Activated naive CD4-positive, alpha-beta T cell treated with anti-CD3 and anti-CD28 coated beads, Interleukin-2, amount 50 U/mL, for 16 hours (primary cell): ENCODE data around the gene DMBT1.

Experiments
- DNase-seq: peaks from one replicate; pipeline ENCODE4 v3.0.0-alpha.2; 2020

DMBT1 gene

GRCh38 chr10:122649903-122650302, 89.3 kb downstream of the DMBT1 start:
- no peak for DNase-seq

- DNase-seq = no peak
These were observed 89.8 kb downstream of the DMBT1 start for GRCh38 chr10:122650331-122650730.

- no peak for DNase-seq
These were observed 95.2 kb downstream of the DMBT1 start for GRCh38 chr10:122655524-122656307.

- DNase-seq = no peak
These were observed 95.8 kb downstream of the DMBT1 start for GRCh38 chr10:122656308-122656705.

GRCh38 chr10:122656741-122657140, 96.2 kb downstream of the DMBT1 start:
- no peak for DNase-seq

GRCh38 chr10:122657255-122657654, 96.7 kb downstream of the DMBT1 start:
- DNase-seq = no peak

GRCh38 chr10:122657729-122658128, 97.2 kb downstream of the DMBT1 start:
- no peak for DNase-seq

GRCh38 chr10:122658356-122659049, 97.9 kb downstream of the DMBT1 start:
- DNase-seq = no peak

- no peak for DNase-seq
These were observed 98.6 kb downstream of the DMBT1 start for GRCh38 chr10:122659126-122659525.

- no peak for DNase-seq
These were observed 99.1 kb downstream of the DMBT1 start for GRCh38 chr10:122659651-122660050.

- DNase-seq = no peak
These were observed 100.1 kb downstream of the DMBT1 start for GRCh38 chr10:122660696-122661095.

- no peak for DNase-seq
These were observed 101.7 kb downstream of the DMBT1 start for GRCh38 chr10:122662231-122662630.

- no peak for DNase-seq
These were observed 103.1 kb downstream of the DMBT1 start for GRCh38 chr10:122663516-122664130.

GRCh38 chr10:122664501-122664900, 103.9 kb downstream of the DMBT1 start:
- DNase-seq = no peak

- DNase-seq = no peak
These were observed 104.8 kb downstream of the DMBT1 start for GRCh38 chr10:122665329-122665860.

- DNase-seq = no peak
These were observed 105.4 kb downstream of the DMBT1 start for GRCh38 chr10:122665946-122666345.

GRCh38 chr10:122669045-122669444, 108.5 kb downstream of the DMBT1 start:
- DNase-seq = no peak

- no peak for DNase-seq
These were observed 109.3 kb downstream of the DMBT1 start for GRCh38 chr10:122669842-122670241.

- no peak for DNase-seq
These were observed 110.8 kb downstream of the DMBT1 start for GRCh38 chr10:122671355-122671754.

- no peak for DNase-seq
These were observed 112.1 kb downstream of the DMBT1 start for GRCh38 chr10:122672655-122673054.

GRCh38 chr10:122673269-122673668, 112.7 kb downstream of the DMBT1 start:
- DNase-seq = no peak

GRCh38 chr10:122673731-122674130, 113.2 kb downstream of the DMBT1 start:
- DNase-seq = no peak

GRCh38 chr10:122674781-122675180, 114.2 kb downstream of the DMBT1 start:
- no peak for DNase-seq

GRCh38 chr10:122675278-122675677, 114.7 kb downstream of the DMBT1 start:
- no peak for DNase-seq
